ENCODE data around the gene ARL2BP. TPM values are rescaled to one million over a fixed set of nuclear protein-coding genes. Genes with fewer than 3 reads are reported as not detected.

The ARL2BP gene
- total and polyA plus RNA-seq, 2 of the 13 experiments (the other 11 are each of a cell fraction or from before 2014, with no cell fraction given), result 64.3 to 67.6 TPM

DNA sequence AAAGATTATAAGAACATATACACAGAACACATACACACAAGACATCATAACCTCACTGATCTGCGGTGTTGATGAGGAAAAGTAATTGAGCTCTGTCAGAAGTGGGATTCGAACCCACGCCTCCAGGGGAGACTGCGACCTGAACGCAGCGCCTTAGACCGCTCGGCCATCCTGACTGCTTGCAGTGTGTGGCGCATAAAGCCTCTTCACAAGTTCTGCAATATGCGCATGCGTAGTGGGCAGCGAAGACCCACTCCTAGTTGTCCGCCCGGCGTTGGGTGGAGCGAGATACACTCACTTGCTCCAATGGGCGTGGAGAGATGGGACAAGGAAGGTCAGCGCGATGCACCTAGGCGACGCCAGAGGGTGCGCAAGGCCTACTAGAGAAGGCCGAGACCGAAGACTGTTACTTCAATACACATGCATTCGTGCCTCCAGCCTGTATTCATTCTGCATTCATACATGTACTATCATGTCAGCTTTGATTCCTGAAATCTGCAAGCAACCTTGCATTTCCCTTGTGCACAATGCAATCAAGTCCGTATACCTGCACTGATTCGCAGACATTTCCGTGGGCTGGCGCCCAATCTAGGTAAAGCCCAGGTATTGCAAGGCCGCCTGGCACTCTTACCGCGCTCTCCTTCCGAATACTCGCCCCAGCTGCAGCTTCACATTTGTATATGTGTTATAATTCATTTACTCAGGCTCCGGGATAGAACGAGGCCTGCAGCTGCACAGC lies 55.5 kb downstream of the ARL2BP start (continued):
- TF ChIP-seq, protein P1, sequence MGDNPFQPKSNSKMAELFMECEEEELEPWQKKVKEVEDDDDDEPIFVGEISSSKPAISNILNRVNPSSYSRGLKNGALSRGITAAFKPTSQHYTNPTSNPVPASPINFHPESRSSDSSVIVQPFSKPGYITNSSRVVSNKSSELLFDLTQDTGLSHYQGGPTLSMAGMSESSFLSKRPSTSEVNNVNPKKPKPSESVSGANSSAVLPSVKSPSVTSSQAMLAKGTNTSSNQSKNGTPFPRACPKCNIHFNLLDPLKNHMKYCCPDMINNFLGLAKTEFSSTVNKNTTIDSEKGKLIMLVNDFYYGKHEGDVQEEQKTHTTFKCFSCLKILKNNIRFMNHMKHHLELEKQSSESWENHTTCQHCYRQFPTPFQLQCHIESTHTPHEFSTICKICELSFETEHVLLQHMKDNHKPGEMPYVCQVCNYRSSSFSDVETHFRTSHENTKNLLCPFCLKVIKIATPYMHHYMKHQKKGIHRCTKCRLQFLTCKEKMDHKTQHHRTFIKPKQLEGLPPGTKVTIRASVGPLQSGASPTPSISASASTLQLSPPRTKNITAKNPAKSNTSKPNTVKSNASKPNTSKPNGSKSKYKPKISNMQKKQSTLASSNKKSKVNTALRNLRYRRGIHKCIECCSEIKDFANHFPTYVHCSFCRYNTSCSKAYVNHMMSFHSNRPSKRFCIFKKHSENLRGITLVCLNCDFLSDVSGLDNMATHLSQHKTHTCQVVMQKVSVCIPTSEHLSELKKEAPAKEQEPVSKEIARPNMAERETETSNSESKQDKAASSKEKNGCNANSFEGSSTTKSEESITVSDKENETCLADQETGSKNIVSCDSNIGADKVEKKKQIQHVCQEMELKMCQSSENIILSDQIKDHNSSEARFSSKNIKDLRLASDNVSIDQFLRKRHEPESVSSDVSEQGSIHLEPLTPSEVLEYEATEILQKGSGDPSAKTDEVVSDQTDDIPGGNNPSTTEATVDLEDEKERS (CRISPR knock-in tag; IDR thresholded peaks at IDR 0.05), result no peak
- TF ChIP-seq FOXP1 (IDR thresholded peaks at IDR 0.05) (no peak), FOXP1 (CRISPR knock-in tag; IDR thresholded peaks at IDR 0.05) (peak; percentile 55), ZNF484 (CRISPR knock-in tag; IDR thresholded peaks at IDR 0.05; ENCODE audit: borderline replicate concordance, low read depth) (no peak), KLF9 (CRISPR knock-in tag; IDR thresholded peaks at IDR 0.05; ENCODE audit: low read depth) (peak; percentile 63; the same call in 1 of the 2 replicates), EHMT2 (IDR thresholded peaks at IDR 0.05; ENCODE audit: borderline replicate concordance, low read depth, low read length) (no peak; the same call in 1 of the 2 replicates), MBD4 (IDR thresholded peaks at IDR 0.05; ENCODE audit: borderline replicate concordance, low read length) (no peak), NCOA5 (CRISPR knock-in tag; IDR thresholded peaks at IDR 0.05) (no peak), SMAD9 (CRISPR knock-in tag; IDR thresholded peaks at IDR 0.05) (peak; percentile 86; the same call in 1 of the 2 replicates), MAF1 (CRISPR knock-in tag; IDR thresholded peaks at IDR 0.05; ENCODE audit: borderline replicate concordance) (peak; percentile 100), ZNF883 (CRISPR knock-in tag; IDR thresholded peaks at IDR 0.05; ENCODE audit: not compliant biosample characterization) (peak; percentile 36), ZNF564 (CRISPR knock-in tag; IDR thresholded peaks at IDR 0.05) (0 out of 2 replicates have a peak, but pooled peaks have one; percentile 2), ZBTB3 (CRISPR knock-in tag; IDR thresholded peaks at IDR 0.05; ENCODE audit: borderline replicate concordance, low read depth) (peak; percentile 40; the same call in 1 of the 2 replicates), SOX5 (CRISPR knock-in tag; IDR thresholded peaks at IDR 0.05; ENCODE audit: borderline replicate concordance) (peak; percentile 80; the same call in 1 of the 2 replicates), ZNF354B (CRISPR knock-in tag; IDR thresholded peaks at IDR 0.05) (no peak; the same call in 1 of the 2 replicates), PAWR (CRISPR knock-in tag; IDR thresholded peaks at IDR 0.05; ENCODE audit: borderline replicate concordance) (no peak; the same call in 1 of the 2 replicates), GPN1 (CRISPR knock-in tag; IDR thresholded peaks at IDR 0.05; ENCODE audit: borderline replicate concordance) (no peak), ZNF674 (CRISPR knock-in tag; IDR thresholded peaks at IDR 0.05; ENCODE audit: low read depth) (peak; percentile 96; the same call in 1 of the 2 replicates), ZFP36 (IDR thresholded peaks at IDR 0.05; ENCODE audit: borderline replicate concordance, low read depth, low read length, partially characterized antibody) (peak; percentile 21)
- TF ChIP-seq, protein P2, sequence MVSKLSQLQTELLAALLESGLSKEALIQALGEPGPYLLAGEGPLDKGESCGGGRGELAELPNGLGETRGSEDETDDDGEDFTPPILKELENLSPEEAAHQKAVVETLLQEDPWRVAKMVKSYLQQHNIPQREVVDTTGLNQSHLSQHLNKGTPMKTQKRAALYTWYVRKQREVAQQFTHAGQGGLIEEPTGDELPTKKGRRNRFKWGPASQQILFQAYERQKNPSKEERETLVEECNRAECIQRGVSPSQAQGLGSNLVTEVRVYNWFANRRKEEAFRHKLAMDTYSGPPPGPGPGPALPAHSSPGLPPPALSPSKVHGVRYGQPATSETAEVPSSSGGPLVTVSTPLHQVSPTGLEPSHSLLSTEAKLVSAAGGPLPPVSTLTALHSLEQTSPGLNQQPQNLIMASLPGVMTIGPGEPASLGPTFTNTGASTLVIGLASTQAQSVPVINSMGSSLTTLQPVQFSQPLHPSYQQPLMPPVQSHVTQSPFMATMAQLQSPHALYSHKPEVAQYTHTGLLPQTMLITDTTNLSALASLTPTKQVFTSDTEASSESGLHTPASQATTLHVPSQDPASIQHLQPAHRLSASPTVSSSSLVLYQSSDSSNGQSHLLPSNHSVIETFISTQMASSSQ (IDR thresholded peaks at IDR 0.05; ENCODE audit: low read depth), result 0 out of 2 replicates have a peak, but pooled peaks have one; percentile 50
- TF ChIP-seq, protein P2 (CRISPR knock-in tag; IDR thresholded peaks at IDR 0.05; ENCODE audit: borderline replicate concordance), result peak; percentile 82; the same call in 1 of the 2 replicates
- TF ChIP-seq, protein P3, sequence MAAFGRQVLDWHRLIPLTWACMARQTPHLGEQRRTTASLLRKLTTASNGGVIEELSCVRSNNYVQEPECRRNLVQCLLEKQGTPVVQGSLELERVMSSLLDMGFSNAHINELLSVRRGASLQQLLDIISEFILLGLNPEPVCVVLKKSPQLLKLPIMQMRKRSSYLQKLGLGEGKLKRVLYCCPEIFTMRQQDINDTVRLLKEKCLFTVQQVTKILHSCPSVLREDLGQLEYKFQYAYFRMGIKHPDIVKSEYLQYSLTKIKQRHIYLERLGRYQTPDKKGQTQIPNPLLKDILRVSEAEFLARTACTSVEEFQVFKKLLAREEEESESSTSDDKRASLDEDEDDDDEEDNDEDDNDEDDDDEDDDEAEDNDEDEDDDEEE (CRISPR knock-in tag; IDR thresholded peaks at IDR 0.05), result 0 out of 2 replicates have a peak, but pooled peaks have one; percentile 19
